Thyroid gland (tissue), 4 donors: ENCODE results near the gene ARHGEF25. TPM values are rescaled to one million over a fixed set of nuclear protein-coding genes. Genes with fewer than 3 reads are reported as not detected.
A peak's percentile ranks its signal among the peaks of the same experiment; 100 is the strongest.
"Not testable (repeated sequence)": the region's sequence is repeated elsewhere in the genome, so short reads cannot be mapped to it uniquely, and the experiment has no call there.

Experiments
- DNase-seq, 2 donors: peaks; one replicate each; pipeline ENCODE4 v3.0.0-alpha.2; 2019
- H3K27ac ChIP-seq, 3 donors: fragments of 200-600 bp; sonication (generic); 1 replicate in 2 of 3; 2 replicates in 1 of 3; pipeline ENCODE4 v1.5.1; 2016 to 2019; ENCODE audit warnings: mild to moderate bottlenecking in 1 of 3, moderate library complexity in 1 of 3
- H3K27me3 ChIP-seq: fragments of 200-600 bp; sonication (generic); one replicate; pipeline ENCODE4 v1.5.1; 2019
- H3K36me3 ChIP-seq, 2 donors: fragments of 200-600 bp; sonication (generic); one replicate each; pipeline ENCODE4 v1.5.1; 2016 to 2019
- H3K4me1 ChIP-seq, 2 donors: fragments of 200-600 bp; sonication (generic); one replicate each; pipeline ENCODE4 v1.5.1; 2017 to 2019
- H3K4me3 ChIP-seq, 3 donors: fragments of 200-600 bp; sonication (generic); replicated peaks in 1 of 3; 1 replicate in 2 of 3; 2 replicates in 1 of 3; pipeline ENCODE4 v1.5.1; 2016; ENCODE audit warnings: mild to moderate bottlenecking in 1 of 3
- H3K9me3 ChIP-seq: fragments of 200-600 bp; sonication (generic); one replicate; pipeline ENCODE4 v1.5.1; 2017
- CTCF ChIP-seq, 6 experiments: fragments of 200-600 bp in 3 of 6; fragments of 450-650 bp in 3 of 6; sonication (generic) in 3 of 6; IDR thresholded peaks; one replicate each; pipeline ENCODE4 v1.5.1; 2016 to 2019; ENCODE audit warnings: antibody characterized with exemption in 6 of 6, mild to moderate bottlenecking in 2 of 6, inconsistent platforms in 1 of 6, moderate library complexity in 1 of 6
- POLR2A ChIP-seq, 2 donors: fragments of 450-650 bp; IDR thresholded peaks; one replicate each; pipeline ENCODE4 v1.6.1; 2017; ENCODE audit warnings: antibody characterized with exemption in 2 of 2, mild to moderate bottlenecking in 2 of 2, moderate library complexity in 1 of 2
- WGBS, 2 donors: methylation state at CpG; one replicate each; pipeline ENCODE4 v1.1.5; 2017; 5-methylcytosine and 5-hydroxymethylcytosine counted together
- intact Hi-C: fragments of 100-400 bp; cut with DNase I; formaldehyde crosslinking; loops from one replicate; pipeline ENCODE4 v1.15.1; 2023
- total RNA-seq, 4 donors: library from RNA; depleted of rRNA; stranded (reverse); fragments of >200 nt; gene quantifications; one replicate each; pipeline ENCODE4 v1.2.3, GENCODE V29; 2016

ARHGEF25 gene
- total RNA-seq, 4 donors from 2014 or later: 3.3 to 25.8 (median 3.9) TPM

GRCh38 chr12:57657744-57658143 is 46.5 kb downstream of the ARHGEF25 start:
- intact Hi-C loops: no loop called here
- peak; percentile 65 to 70 for DNase-seq
- peak overlapping the region; percentile 32 to 79 (median 55) for H3K27ac ChIP-seq

GRCh38 chr12:57658890-57659289 is 47.7 kb downstream of the ARHGEF25 start:
- WGBS, 2 donors: 63 to 67% methylated on average over 3 of the region's 3 CpGs
- DNase-seq: no peak
- H3K27ac ChIP-seq: no peak overlapping the region
- peaks cover 7 to 8% of the 10 kb centered on the region in 2 donors for H3K4me1 ChIP-seq
- H3K27me3 ChIP-seq: no peaks in the 10 kb centered on the region
- TF ChIP-seq CTCF (IDR thresholded peaks at IDR 0.05) (no peak), POLR2A (IDR thresholded peaks at IDR 0.05) (no peak)
- H3K36me3 ChIP-seq: no peaks in the 10 kb centered on the region
- H3K9me3 ChIP-seq: no peaks in the 10 kb centered on the region
- no peak overlapping the region for H3K4me3 ChIP-seq
- intact Hi-C loops: no loop called here

More at GRCh38 chr12:57657744-57658143, 46.5 kb downstream of the ARHGEF25 start:
- Histone ChIP-seq H3K4me3 (no peak overlapping the region), H3K4me1 (peaks cover 7 to 8% of the 10 kb centered on the region in 2 donors), H3K36me3 (no peaks in the 10 kb centered on the region), H3K9me3 (no peaks in the 10 kb centered on the region), H3K27me3 (no peaks in the 10 kb centered on the region)
- 20 to 31% methylated on average over 3 of the region's 3 CpGs for WGBS, 2 donors
- TF ChIP-seq POLR2A (IDR thresholded peaks at IDR 0.05) (no peak), CTCF (IDR thresholded peaks at IDR 0.05) (peak in 2 of 6 experiments; percentile 9 to 46)

- intact Hi-C loops: no loop called here
- Histone ChIP-seq H3K27ac (no peak overlapping the region), H3K36me3 (no peaks in the 10 kb centered on the region), H3K9me3 (no peaks in the 10 kb centered on the region), H3K27me3 (no peaks in the 10 kb centered on the region), H3K4me3 (no peak overlapping the region), H3K4me1 (peaks cover 7 to 8% of the 10 kb centered on the region in 2 donors)
- no peak for TF ChIP-seq CTCF (IDR thresholded peaks at IDR 0.05)
- no peak for TF ChIP-seq POLR2A (IDR thresholded peaks at IDR 0.05)
- DNase-seq: no peak
- 86 to 87% methylated on average over 4 of the region's 4 CpGs for WGBS, 2 donors
Observed at GRCh38 chr12:57661376-57661775, 50.1 kb downstream of the ARHGEF25 start.

- H3K9me3 ChIP-seq, H3K4me1 ChIP-seq, H3K27me3 ChIP-seq, intact Hi-C loops, H3K36me3 ChIP-seq, DNase-seq, H3K27ac ChIP-seq, H3K4me3 ChIP-seq: not testable (repeated sequence)
- WGBS, 2 donors: 88 to 90% methylated on average over 8 to 15 of the region's 34 CpGs
Observed at GRCh38 chr12:57665066-57665820, 54.0 kb downstream of the ARHGEF25 start.

Other genes with a start within 250 kb of the ARHGEF25 start
- gene R3HDM2, start 180.4 kb upstream of the ARHGEF25 start, total RNA-seq: 10 to 100 TPM; 30.7 to 40.8 (median 35.5) TPM
- under 1 TPM in 3 of 4 donors, not detected in 1; 0.33 to 0.63 (median 0.54) TPM for gene INHBC, start 176.7 kb upstream of the ARHGEF25 start, total RNA-seq
- gene INHBE, start 156.1 kb upstream of the ARHGEF25 start, total RNA-seq: not detected
- 1 to 10 TPM in 3 of 4 donors, not detected in 1; 1.1 to 2.2 (median 1.6) TPM for gene GLI1, start 151.7 kb upstream of the ARHGEF25 start, total RNA-seq
- 1 to 10 TPM; 3.2 to 6.3 (median 4.6) TPM for gene ARHGAP9, start 131.6 kb upstream of the ARHGEF25 start, total RNA-seq
- 100 to 1,000 TPM in 2 of 4 donors, 10 to 100 TPM in 2; 55.2 to 173 (median 97.8) TPM for gene MARS1, start 123.4 kb upstream of the ARHGEF25 start, total RNA-seq
- gene DDIT3, start 90.9 kb upstream of the ARHGEF25 start, total RNA-seq: 10 to 100 TPM; 44.5 to 71.3 (median 53.8) TPM
- 10 to 100 TPM; 18.9 to 59.7 (median 51.9) TPM for gene MBD6, start 88.6 kb upstream of the ARHGEF25 start, total RNA-seq
- gene DCTN2, start 64.2 kb upstream of the ARHGEF25 start, total RNA-seq: 100 to 1,000 TPM; 164 to 199 (median 193) TPM
- under 1 TPM; 0.34 to 0.67 (median 0.51) TPM for gene KIF5A, start 61.4 kb upstream of the ARHGEF25 start, total RNA-seq
- gene PIP4K2C, start 20.2 kb upstream of the ARHGEF25 start, total RNA-seq: 10 to 100 TPM; 29.6 to 82.6 (median 59.2) TPM
- gene DTX3, start 6.6 kb upstream of the ARHGEF25 start, total RNA-seq: 10 to 100 TPM; 29.2 to 42.0 (median 33.9) TPM
- 1 to 10 TPM in 3 of 4 donors, under 1 TPM in 1; 0.88 to 7.9 (median 2.2) TPM for gene B4GALNT1, start 21.8 kb downstream of the ARHGEF25 start, total RNA-seq
- gene OS9, start 82.7 kb downstream of the ARHGEF25 start, total RNA-seq: 100 to 1,000 TPM; 262 to 393 (median 286) TPM
- gene AGAP2, start 127.3 kb downstream of the ARHGEF25 start, total RNA-seq: 1 to 10 TPM in 1 of 4 donors, under 1 TPM in 3; 0.45 to 1.3 (median 0.80) TPM
- gene TSPAN31, start 133.6 kb downstream of the ARHGEF25 start, total RNA-seq: 100 to 1,000 TPM; 110 to 166 (median 137) TPM
- 100 to 1,000 TPM in 3 of 4 donors, 10 to 100 TPM in 1; 95.2 to 137 (median 113) TPM for gene CDK4, start 140.9 kb downstream of the ARHGEF25 start, total RNA-seq
- 10 to 100 TPM; 17.5 to 25.1 (median 21.4) TPM for gene MARCHF9, start 143.7 kb downstream of the ARHGEF25 start, total RNA-seq
- gene CYP27B1, start 155.6 kb downstream of the ARHGEF25 start, total RNA-seq: 10 to 100 TPM in 2 of 4 donors, 1 to 10 TPM in 2; 2.7 to 13.0 (median 10.0) TPM
- gene METTL1, start 160.7 kb downstream of the ARHGEF25 start, total RNA-seq: 10 to 100 TPM in 3 of 4 donors, 1 to 10 TPM in 1; 7.9 to 24.5 (median 13.1) TPM
- gene EEF1AKMT3, start 161.2 kb downstream of the ARHGEF25 start, total RNA-seq: 10 to 100 TPM; 12.1 to 20.4 (median 16.5) TPM
- gene TSFM, start 171.4 kb downstream of the ARHGEF25 start, total RNA-seq: 10 to 100 TPM; 19.4 to 32.0 (median 25.5) TPM
- 10 to 100 TPM in 1 of 4 donors, 1 to 10 TPM in 3; 5.1 to 15.7 (median 7.8) TPM for gene AVIL, start 207.3 kb downstream of the ARHGEF25 start, total RNA-seq
- 100 to 1,000 TPM in 3 of 4 donors, 10 to 100 TPM in 1; 91.5 to 190 (median 138) TPM for gene CTDSP2, start 235.3 kb downstream of the ARHGEF25 start, total RNA-seq